Motor neuron (in vitro differentiated cells): Measurements from ENCODE around the gene CCDC50. TPM values are rescaled to one million over a fixed set of nuclear protein-coding genes. Genes with fewer than 3 reads are reported as not detected.

Source experiments
- ATAC-seq, 8 experiments: fragments of 200-7000 bp; cut with Tn5 transposase; replicated peaks in 6 of 8; 2 replicates each; pipeline ENCODE4 v1.8.0; 2021; ENCODE audit warnings: mild to moderate bottlenecking in 8 of 8, moderate library complexity in 8 of 8
- H3K27ac ChIP-seq, 2 donors: fragments of 250-450 bp; sonication (Bioruptor Pico); 2 replicates each; pipeline ENCODE4 v1.9.0; 2021; ENCODE audit warnings: antibody characterized with exemption in 2 of 2, mild to moderate bottlenecking in 2 of 2, moderate library complexity in 1 of 2
- H3K4me1 ChIP-seq, 2 donors: fragments of 250-450 bp; sonication (Bioruptor Pico); replicated peaks in 1 of 2; 2 replicates each; pipeline ENCODE4 v1.6.1; 2021; ENCODE audit warnings: antibody characterized with exemption in 2 of 2, mild to moderate bottlenecking in 2 of 2, moderate library complexity in 1 of 2
- H3K4me3 ChIP-seq, 5 donors: fragments of 250-450 bp; sonication (Bioruptor Pico); 2 replicates each; pipeline ENCODE4 v1.9.0; 2021; ENCODE audit warnings: antibody characterized with exemption in 5 of 5, mild to moderate bottlenecking in 5 of 5, moderate library complexity in 4 of 5
- WGBS, 10 experiments: fragments of 450-650 bp; shearing (Covaris generic); methylation state at CpG; one replicate each; pipeline ENCODE4 v1.0.0; 2022; 5-methylcytosine and 5-hydroxymethylcytosine counted together
- in situ Hi-C, 9 experiments: fragments of 400-800 bp; cut with MboI; loops; one replicate each; pipeline ENCODE4 v1.15.0; 2021; ENCODE audit warnings: low sequenced_read_pairs in 9 of 9, low pct_unique_long_range_greater_than_20kb in 2 of 9; ENCODE audit not compliant: unreplicated experiment in 9 of 9
- total RNA-seq, 8 experiments: library from RNA; unstranded; fragments of 300-600 nt; gene quantifications; 2 replicates each; pipeline versions ENCODE4 v1.2.3 to v1.2.4, GENCODE V29; 2022

CCDC50 gene
- total RNA-seq: 100 to 1,000 TPM in 1 of 8 experiments, 10 to 100 TPM in 7; 34.4 to 117 (median 52.1) TPM

GRCh38 chr3:191328962-191329653 lies at the start of gene CCDC50:
Gene CCDC50 (plus strand): TSS chr3:191329394. CDS start chr3:191329675, 281 bp downstream.
- peaks cover 14 to 31% of the 10 kb centered on the region in 2 donors for H3K4me1 ChIP-seq
- 0 to 17% (median 0%) methylated on average over 1 to 4 of the region's 63 CpGs; no CpG with 5 or more reads in 4 of the 10 experiments for WGBS, 10 experiments
- peak within 1 kb of the TSS; percentile 89 to 92 for H3K27ac ChIP-seq
- H3K4me3 ChIP-seq: peak within 1 kb of the TSS; percentile 59 to 92 (median 80)
- peak; percentile 75 to 90 (median 88) for ATAC-seq
- in situ Hi-C loops: no loop called here

GRCh38 chr3:191280111-191280510 lies 49.1 kb upstream of the CCDC50 start:
- 0 to 58% (median 24%) methylated on average over 1 of the region's 1 CpG; no CpG with 5 or more reads in 4 of the 10 experiments for WGBS, 10 experiments
- Histone ChIP-seq H3K27ac (no peak overlapping the region), H3K4me3 (no peak overlapping the region), H3K4me1 (peaks cover 0 to 24% of the 10 kb centered on the region in 2 donors)
- no peak for ATAC-seq
- in situ Hi-C loops: no loop called here

GRCh38 chr3:191280882-191281281 lies 48.3 kb upstream of the CCDC50 start:
- in situ Hi-C loops: no loop called here
- Histone ChIP-seq H3K27ac (no peak overlapping the region), H3K4me3 (no peak overlapping the region), H3K4me1 (peaks cover 0 to 24% of the 10 kb centered on the region in 2 donors)
- no peak for ATAC-seq

GRCh38 chr3:191282251-191283185 lies 46.7 kb upstream of the CCDC50 start:
- 11 to 93% (median 61%) methylated on average over 1 to 4 of the region's 4 CpGs for WGBS, 10 experiments
- in situ Hi-C loops: no loop called here
- Histone ChIP-seq H3K27ac (no peak overlapping the region), H3K4me3 (no peak overlapping the region), H3K4me1 (peaks cover 0 to 24% of the 10 kb centered on the region in 2 donors)
- peak in 2 of 8 experiments; percentile 28 to 78 for ATAC-seq

- H3K4me3 ChIP-seq: no peak overlapping the region
- H3K4me1 ChIP-seq: peaks cover 0 to 24% of the 10 kb centered on the region in 2 donors
- in situ Hi-C loops: no loop called here
- H3K27ac ChIP-seq: no peak overlapping the region
- 50 to 100% (median 93%) methylated on average over 1 to 2 of the region's 2 CpGs; no CpG with 5 or more reads in 1 of the 10 experiments for WGBS, 10 experiments
- ATAC-seq: no peak
Measured at GRCh38 chr3:191283400-191283799, 45.8 kb upstream of the CCDC50 start.

- in situ Hi-C loops: no loop called here
- no peak overlapping the region for H3K27ac ChIP-seq
- 0 to 100% (median 87%) methylated on average over 1 to 4 of the region's 4 CpGs; no CpG with 5 or more reads in 1 of the 10 experiments for WGBS, 10 experiments
- H3K4me1 ChIP-seq: no peaks in the 10 kb centered on the region
- peak in 2 of 8 experiments; percentile 86 to 89 for ATAC-seq
- H3K4me3 ChIP-seq: no peak overlapping the region
Measured at GRCh38 chr3:191290311-191291025, 38.7 kb upstream of the CCDC50 start.

- Histone ChIP-seq H3K27ac (no peak overlapping the region), H3K4me1 (no peaks in the 10 kb centered on the region), H3K4me3 (no peak overlapping the region)
- ATAC-seq: no peak
- in situ Hi-C loops: no loop called here
- 53 to 90% (median 79%) methylated on average over 2 to 5 of the region's 5 CpGs for WGBS, 10 experiments
Measured at GRCh38 chr3:191292243-191293015, 36.8 kb upstream of the CCDC50 start.

- in situ Hi-C loops: no loop called here
- no peak overlapping the region for H3K27ac ChIP-seq
- no peak overlapping the region for H3K4me3 ChIP-seq
- H3K4me1 ChIP-seq: no peaks in the 10 kb centered on the region
- ATAC-seq: no peak
- WGBS, 10 experiments: 86 to 100% (median 100%) methylated on average over 1 of the region's 1 CpG; no CpG with 5 or more reads in 3 of the 10 experiments
Measured at GRCh38 chr3:191294291-191294690, 34.9 kb upstream of the CCDC50 start.

- 21 to 92% (median 63%) methylated on average over 1 to 4 of the region's 4 CpGs for WGBS, 10 experiments
- H3K4me1 ChIP-seq: no peaks in the 10 kb centered on the region
- no peak for ATAC-seq
- H3K27ac ChIP-seq: no peak overlapping the region
- no peak overlapping the region for H3K4me3 ChIP-seq
- in situ Hi-C loops: no loop called here
Measured at GRCh38 chr3:191296041-191296541, 33.1 kb upstream of the CCDC50 start.

GRCh38 chr3:191298846-191299245 lies 30.3 kb upstream of the CCDC50 start:
- no peak overlapping the region for H3K4me3 ChIP-seq
- no peak for ATAC-seq
- in situ Hi-C loops: no loop called here
- peaks cover 9 to 12% of the 10 kb centered on the region in 2 donors for H3K4me1 ChIP-seq
- no peak overlapping the region for H3K27ac ChIP-seq

GRCh38 chr3:191300422-191300821 lies 28.8 kb upstream of the CCDC50 start:
- Histone ChIP-seq H3K27ac (no peak overlapping the region), H3K4me3 (no peak overlapping the region), H3K4me1 (peaks cover 9 to 12% of the 10 kb centered on the region in 2 donors)
- no peak for ATAC-seq
- WGBS, 10 experiments: 13 to 60% (median 39%) methylated on average over 1 of the region's 1 CpG; no CpG with 5 or more reads in 6 of the 10 experiments
- in situ Hi-C loops: no loop called here

- Histone ChIP-seq H3K4me3 (no peak overlapping the region), H3K27ac (no peak overlapping the region), H3K4me1 (peaks cover 9 to 12% of the 10 kb centered on the region in 2 donors)
- no peak for ATAC-seq
- WGBS, 10 experiments: 64 to 100% (median 89%) methylated on average over 1 of the region's 1 CpG
- in situ Hi-C loops: no loop called here
Measured at GRCh38 chr3:191301017-191301416, 28.2 kb upstream of the CCDC50 start.
